KBM-7 (cell line): ENCODE results near the gene UNC79.

Experiments used
- DNase-seq: peaks from one replicate; pipeline ENCODE4 v3.0.0-alpha.2; 2015
- in situ Hi-C: fragments of 300-500 bp; cut with MboI; formaldehyde crosslinking; loops from 2 replicates; pipeline ENCODE4 v1.14.3; 2020; ENCODE audit warnings: low sequenced_read_pairs, low pct_unique_long_range_greater_than_20kb, mixed read lengths

UNC79 gene

GRCh38 chr14:93537951-93538350 is 107.2 kb downstream of the UNC79 start:
- in situ Hi-C loops: loop anchor here (25.0 kb wide), 1 partner anchor 301 kb away; no protein-coding TSS in a partner anchor
- DNase-seq: no peak

DNA sequence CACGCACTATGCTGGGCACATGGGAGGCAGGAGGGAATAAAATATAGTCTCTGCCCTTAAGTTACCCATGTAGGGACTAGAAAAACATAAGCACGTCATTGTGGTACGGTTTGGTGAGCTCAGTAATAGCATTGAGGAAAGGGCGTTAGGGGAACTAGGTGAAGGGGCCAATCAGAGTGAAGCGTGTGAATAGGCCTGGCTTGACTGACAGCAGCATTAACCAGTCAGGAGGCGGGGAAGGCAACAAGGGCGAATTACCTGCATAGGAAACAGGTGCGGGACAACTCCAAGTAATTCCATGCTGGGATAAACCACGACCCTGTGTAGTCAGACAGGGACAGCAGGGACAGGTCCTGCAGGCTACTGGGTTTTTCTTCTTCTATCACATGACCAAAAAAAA is 107.7 kb downstream of the UNC79 start:
- peak; percentile 26 for DNase-seq
- in situ Hi-C loops: loop anchor here (25.0 kb wide), 1 partner anchor 301 kb away; no protein-coding TSS in a partner anchor

DNA sequence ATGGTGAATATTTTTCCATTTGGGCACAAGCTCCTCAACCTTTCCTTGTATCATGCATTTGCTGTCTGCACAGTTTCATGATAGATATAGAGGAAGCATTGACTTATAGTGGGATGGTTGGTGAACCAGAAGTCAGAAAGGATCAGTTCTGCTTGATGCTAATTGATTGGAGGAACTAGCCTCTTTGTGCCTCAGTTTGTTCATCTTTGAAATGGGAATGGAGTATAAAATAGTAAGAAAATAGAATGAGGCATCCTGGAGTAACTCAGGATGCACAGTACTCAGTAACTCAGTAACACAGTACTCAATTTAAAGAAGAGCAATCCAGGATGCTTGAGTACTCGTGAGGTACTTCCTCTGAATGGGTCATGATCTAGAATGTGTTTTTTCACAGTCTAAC is 109.5 kb downstream of the UNC79 start:
- no peak for DNase-seq
- in situ Hi-C loops: loop anchor here (25.0 kb wide), 1 partner anchor 303 kb away; no protein-coding TSS in a partner anchor

GRCh38 chr14:93543766-93544165 is 113.0 kb downstream of the UNC79 start:
- in situ Hi-C loops: loop anchor here (25.0 kb wide), 1 partner anchor 306 kb away; no protein-coding TSS in a partner anchor
- DNase-seq: peak; percentile 44

DNA sequence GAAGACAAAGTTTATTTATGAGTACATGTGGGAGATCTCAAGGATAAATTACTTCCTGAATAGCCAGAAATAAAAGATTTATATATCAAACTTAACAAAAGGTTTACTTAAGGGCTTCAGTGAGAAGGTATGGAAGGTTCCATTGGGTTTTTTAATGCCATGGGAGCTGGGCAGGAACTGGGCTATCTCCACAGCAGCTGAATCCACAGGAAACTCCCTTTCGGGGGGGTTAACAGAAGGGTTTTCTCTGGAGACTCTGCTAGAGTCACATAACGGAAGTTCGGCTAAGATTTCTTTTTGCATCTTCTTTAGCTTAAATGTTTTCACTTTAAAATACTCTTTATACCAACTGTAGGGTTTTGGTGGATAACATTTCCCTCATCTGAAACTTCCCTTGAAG is 113.5 kb downstream of the UNC79 start:
- peak; percentile 44 for DNase-seq
- in situ Hi-C loops: loop anchor here (25.0 kb wide), 1 partner anchor 307 kb away; no protein-coding TSS in a partner anchor

GRCh38 chr14:93546642-93547041 is 115.9 kb downstream of the UNC79 start:
- in situ Hi-C loops: loop anchor here (25.0 kb wide), 1 partner anchor 309 kb away; no protein-coding TSS in a partner anchor
- no peak for DNase-seq

- in situ Hi-C loops: loop anchor here (25.0 kb wide), 1 partner anchor 311 kb away; no protein-coding TSS in a partner anchor
- no peak for DNase-seq
Observed at GRCh38 chr14:93548102-93548843, 117.5 kb downstream of the UNC79 start.

DNA sequence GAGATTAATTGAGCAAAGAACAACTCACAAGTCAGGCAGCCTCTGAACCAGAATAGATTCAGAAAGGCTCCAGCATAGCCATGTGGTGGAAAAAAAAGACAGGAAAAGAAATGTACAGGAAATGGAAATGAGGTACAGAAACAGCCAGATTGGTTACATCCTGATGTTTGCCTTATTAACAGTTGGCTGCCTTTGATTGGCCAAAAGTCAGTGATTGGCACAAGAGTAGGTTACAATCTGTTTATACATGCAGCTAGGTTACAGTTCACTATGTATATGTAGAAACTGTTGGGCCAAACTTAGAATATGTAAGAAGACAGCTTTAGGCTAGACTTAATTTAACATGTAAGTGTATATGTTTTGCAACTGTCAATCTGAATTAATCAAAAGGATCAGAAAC is 118.9 kb downstream of the UNC79 start:
- DNase-seq: no peak
- in situ Hi-C loops: loop anchor here (25.0 kb wide), 1 partner anchor 312 kb away; no protein-coding TSS in a partner anchor

DNA sequence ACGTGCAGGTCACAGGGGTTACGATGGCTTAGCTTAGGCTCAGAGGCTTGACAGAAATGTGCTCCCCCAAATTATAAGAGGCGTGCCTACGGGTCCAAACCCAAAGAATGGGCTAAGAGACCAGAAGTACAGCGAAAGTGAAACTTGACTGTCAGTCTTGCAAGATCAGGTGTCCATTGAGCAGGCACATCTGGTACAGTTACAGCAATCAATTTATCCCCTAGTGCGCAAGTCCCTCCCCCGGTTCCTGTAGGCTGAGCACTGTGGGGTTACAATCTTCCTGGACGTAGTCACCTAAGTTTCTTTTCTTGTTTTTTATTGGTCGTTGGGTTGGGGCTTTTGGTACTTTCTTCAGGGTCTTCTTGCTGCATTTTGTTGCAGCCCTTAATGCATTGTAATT is 134.2 kb downstream of the UNC79 start:
- in situ Hi-C loops: no loop called here
- no peak for DNase-seq

- in situ Hi-C loops: no loop called here
- no peak for DNase-seq
Observed at GRCh38 chr14:93566065-93566693, 135.4 kb downstream of the UNC79 start.

DNA sequence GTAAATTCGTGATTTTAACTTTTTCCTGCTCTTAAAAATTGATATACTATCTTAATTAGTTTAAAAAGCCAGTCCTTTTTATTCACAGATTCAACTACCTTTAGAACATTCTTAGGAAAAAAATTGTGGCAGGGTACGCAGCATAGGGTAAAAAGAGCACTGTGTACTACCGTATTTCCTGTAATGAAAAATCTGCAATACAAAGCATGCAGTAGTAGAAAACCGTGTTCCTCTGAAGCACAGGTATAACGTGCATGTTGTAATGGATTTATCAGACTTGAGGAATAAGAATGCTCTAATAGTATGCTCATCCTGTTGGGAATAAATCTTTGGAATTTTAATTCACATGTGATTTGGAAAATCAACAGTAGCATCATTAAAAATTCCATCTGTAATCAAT is 140.5 kb downstream of the UNC79 start:
- in situ Hi-C loops: no loop called here
- DNase-seq: no peak

GRCh38 chr14:93579178-93579577 is 148.4 kb downstream of the UNC79 start:
- no peak for DNase-seq
- in situ Hi-C loops: no loop called here

DNA sequence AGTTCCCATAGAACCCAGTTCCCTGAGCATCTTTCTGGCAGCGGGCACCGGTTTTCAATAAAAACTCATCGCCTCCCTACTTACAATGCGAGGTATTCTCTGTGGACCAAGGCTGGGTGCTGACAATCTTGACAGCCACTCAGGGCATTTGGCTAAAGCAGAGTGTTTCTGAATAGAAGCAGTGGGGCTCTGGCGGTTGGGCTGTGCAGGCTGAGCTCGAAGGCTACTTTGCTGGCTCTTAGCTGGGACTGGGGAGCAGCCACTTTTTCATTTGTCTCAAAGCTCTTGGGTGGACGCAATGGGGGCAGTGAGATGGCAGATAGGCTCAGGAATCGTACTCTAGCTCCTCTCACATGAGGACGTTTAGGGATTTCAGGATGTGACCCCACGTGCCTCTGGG is 151.8 kb downstream of the UNC79 start:
- DNase-seq: no peak
- in situ Hi-C loops: no loop called here

- no peak for DNase-seq
Observed at GRCh38 chr14:93587330-93587729, 156.6 kb downstream of the UNC79 start.

GRCh38 chr14:93591506-93591905 is 160.8 kb downstream of the UNC79 start:
- DNase-seq: no peak
- in situ Hi-C loops: no loop called here

More at GRCh38 chr14:93587330-93587729, 156.6 kb downstream of the UNC79 start:
- in situ Hi-C loops: no loop called here

DNA sequence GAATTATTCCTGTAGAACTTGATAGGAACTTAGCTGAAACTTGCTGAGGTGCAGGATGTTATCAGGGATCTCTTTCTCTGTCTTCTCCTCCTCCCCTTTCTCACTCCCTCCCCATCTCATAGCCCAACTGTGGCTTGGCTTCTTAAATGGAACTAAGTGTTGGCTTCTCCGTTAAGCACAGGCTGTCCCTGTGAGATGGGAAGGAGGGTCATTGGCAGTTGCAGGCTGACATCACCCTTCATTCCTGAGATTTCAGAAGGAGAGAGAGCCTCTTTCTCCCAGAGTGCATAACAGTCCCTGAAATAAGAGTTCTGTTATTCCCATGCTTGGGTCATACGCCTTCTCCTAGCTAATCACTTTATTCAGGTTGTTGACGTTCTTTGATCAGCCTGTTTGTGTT is 162.0 kb downstream of the UNC79 start:
- in situ Hi-C loops: no loop called here
- DNase-seq: no peak

DNA sequence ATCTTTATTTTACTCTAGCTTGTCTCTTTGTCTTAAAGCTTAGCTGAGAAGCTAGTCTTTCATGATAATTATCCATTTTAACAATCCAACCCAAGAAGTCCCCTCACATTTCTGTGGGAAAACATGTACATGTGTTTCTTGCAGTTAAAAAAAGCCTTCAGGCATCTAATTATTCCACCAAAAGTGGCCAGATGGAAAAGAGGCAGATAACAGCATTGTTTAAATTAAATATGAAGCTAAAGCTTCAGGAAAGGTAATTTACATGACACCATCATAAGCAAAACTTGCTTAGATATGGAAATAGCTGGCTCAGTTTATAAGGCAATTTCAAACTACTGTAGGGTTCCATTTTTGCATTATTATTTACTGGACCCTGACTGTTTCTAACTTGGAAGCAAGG is 175.4 kb downstream of the UNC79 start:
- no peak for DNase-seq
- in situ Hi-C loops: no loop called here

DNA sequence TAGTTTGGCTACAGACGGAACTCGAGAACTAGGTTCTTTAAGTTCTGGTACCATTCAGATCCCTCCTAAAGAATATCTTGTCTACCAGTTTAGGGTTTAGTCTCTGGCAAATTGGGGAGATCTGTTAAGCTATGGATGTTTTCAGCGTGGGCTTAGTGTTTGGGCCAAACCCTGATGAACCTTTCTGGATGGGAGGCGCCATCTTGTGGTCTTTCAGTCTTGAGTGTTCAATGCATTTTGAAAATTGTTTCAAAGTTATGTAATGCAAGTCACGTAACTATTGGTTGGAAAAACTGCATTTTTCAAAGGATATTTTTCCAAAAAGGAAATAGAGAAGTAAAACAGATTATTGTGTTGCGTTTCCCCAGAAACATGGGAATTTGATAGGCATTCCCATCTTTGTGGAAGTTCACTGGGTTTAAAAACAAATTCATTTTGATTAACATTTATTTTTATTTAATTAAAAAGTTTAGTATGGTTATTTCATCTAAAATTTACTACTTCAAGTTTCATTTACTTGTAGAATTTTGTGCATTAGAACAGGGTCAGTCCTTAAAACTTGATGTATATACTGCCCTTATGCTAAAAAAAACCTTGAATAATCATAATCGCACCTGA is 188.5 kb downstream of the UNC79 start:
- in situ Hi-C loops: no loop called here
- DNase-seq: peak; percentile 62

DNA sequence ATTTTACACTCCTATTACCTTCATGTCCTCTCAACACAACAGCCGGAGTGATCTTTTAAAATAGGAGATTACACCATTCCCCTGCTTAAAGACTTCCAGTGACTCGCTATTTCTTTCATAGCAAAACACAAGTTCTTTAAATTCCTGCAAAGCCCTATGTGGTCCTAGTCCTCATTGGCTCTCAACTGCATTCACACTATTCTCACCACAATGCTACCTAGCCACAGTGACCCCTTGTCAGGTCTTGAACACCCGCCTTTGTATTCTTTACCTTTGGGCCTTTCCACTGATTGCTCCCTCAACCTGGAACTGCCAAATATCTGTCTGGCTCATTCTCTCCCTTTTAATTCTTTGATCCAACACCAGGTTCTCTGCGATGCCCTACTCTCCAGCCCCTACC is 197.3 kb downstream of the UNC79 start:
- DNase-seq: no peak
- in situ Hi-C loops: no loop called here

- in situ Hi-C loops: no loop called here
- DNase-seq: no peak
Observed at GRCh38 chr14:93629643-93630042, 198.9 kb downstream of the UNC79 start.
